Measurements from ENCODE around the gene TRIM5. TPM values are rescaled to one million over a fixed set of nuclear protein-coding genes. Genes with fewer than 3 reads are reported as not detected.

The TRIM5 gene
- total RNA-seq, 2 donors from 2014 or later = 16.0 to 21.4 TPM

- Mint-ChIP-seq H3K27ac (no peak overlapping the region), H3K9me3 (peaks cover 21% of the 10 kb centered on the region), H3K36me3 (ENCODE audit: low read depth) (peaks cover 41% of the 10 kb centered on the region), H3K27me3 (ENCODE audit: insufficient read depth) (no peaks in the 10 kb centered on the region), H3K4me1 (peaks cover 15% of the 10 kb centered on the region), H3K4me3 (no peak overlapping the region)
- H3K27me3 ChIP-seq (ENCODE audit: control insufficient read depth, insufficient read depth, low read length, poor library complexity, severe bottlenecking) = no peaks in the 10 kb centered on the region
- WGBS, 2 experiments (ENCODE audit: insufficient coverage in 1 of 2, insufficient read length in 1 of 2) = 95 to 97% methylated on average over 6 to 7 of the region's 7 CpGs
- H3K4me1 ChIP-seq (ENCODE audit: control insufficient read depth, insufficient read depth, low read length) = peaks cover 3% of the 10 kb centered on the region
- TF ChIP-seq, protein P1, sequence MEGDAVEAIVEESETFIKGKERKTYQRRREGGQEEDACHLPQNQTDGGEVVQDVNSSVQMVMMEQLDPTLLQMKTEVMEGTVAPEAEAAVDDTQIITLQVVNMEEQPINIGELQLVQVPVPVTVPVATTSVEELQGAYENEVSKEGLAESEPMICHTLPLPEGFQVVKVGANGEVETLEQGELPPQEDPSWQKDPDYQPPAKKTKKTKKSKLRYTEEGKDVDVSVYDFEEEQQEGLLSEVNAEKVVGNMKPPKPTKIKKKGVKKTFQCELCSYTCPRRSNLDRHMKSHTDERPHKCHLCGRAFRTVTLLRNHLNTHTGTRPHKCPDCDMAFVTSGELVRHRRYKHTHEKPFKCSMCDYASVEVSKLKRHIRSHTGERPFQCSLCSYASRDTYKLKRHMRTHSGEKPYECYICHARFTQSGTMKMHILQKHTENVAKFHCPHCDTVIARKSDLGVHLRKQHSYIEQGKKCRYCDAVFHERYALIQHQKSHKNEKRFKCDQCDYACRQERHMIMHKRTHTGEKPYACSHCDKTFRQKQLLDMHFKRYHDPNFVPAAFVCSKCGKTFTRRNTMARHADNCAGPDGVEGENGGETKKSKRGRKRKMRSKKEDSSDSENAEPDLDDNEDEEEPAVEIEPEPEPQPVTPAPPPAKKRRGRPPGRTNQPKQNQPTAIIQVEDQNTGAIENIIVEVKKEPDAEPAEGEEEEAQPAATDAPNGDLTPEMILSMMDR (conservative IDR thresholded peaks at IDR 0.05) = no peak
- H3K4me3 ChIP-seq (ENCODE audit: low read length) = no peak overlapping the region
- H3K27ac ChIP-seq (ENCODE audit: low read depth, low read length) = no peak overlapping the region
- no peaks in the 10 kb centered on the region for H3K9me3 ChIP-seq (ENCODE audit: control insufficient read depth, low read length)
- DNase-seq = no peak
- peaks cover 19% of the 10 kb centered on the region for H3K36me3 ChIP-seq (ENCODE audit: control insufficient read depth, insufficient read depth, low read length)
- no peak overlapping the region for H3K9ac ChIP-seq (ENCODE audit: extremely low read depth, low read length, poor library complexity, severe bottlenecking)
These were observed 5.1 kb downstream of the TRIM5 start for GRCh38 chr11:5679811-5680210.

GRCh38 chr11:5674391-5674790, 10.5 kb downstream of the TRIM5 start:
- no peak for DNase-seq
- Mint-ChIP-seq H3K9me3 (peaks cover 10% of the 10 kb centered on the region), H3K27ac (no peak overlapping the region), H3K4me1 (no peaks in the 10 kb centered on the region), H3K36me3 (ENCODE audit: low read depth) (peaks cover 41% of the 10 kb centered on the region), H3K27me3 (ENCODE audit: insufficient read depth) (no peaks in the 10 kb centered on the region), H3K4me3 (no peak overlapping the region)
- no peaks in the 10 kb centered on the region for H3K27me3 ChIP-seq (ENCODE audit: control insufficient read depth, insufficient read depth, low read length, poor library complexity, severe bottlenecking)
- no peaks in the 10 kb centered on the region for H3K4me1 ChIP-seq (ENCODE audit: control insufficient read depth, insufficient read depth, low read length)
- 91 to 95% methylated on average over 3 to 4 of the region's 4 CpGs for WGBS, 2 experiments (ENCODE audit: insufficient coverage in 1 of 2, insufficient read length in 1 of 2)
- no peaks in the 10 kb centered on the region for H3K9me3 ChIP-seq (ENCODE audit: control insufficient read depth, low read length)
- peaks cover 24% of the 10 kb centered on the region for H3K36me3 ChIP-seq (ENCODE audit: control insufficient read depth, insufficient read depth, low read length)
- no peak overlapping the region for H3K27ac ChIP-seq (ENCODE audit: low read depth, low read length)
- no peak overlapping the region for H3K9ac ChIP-seq (ENCODE audit: extremely low read depth, low read length, poor library complexity, severe bottlenecking)
- no peak overlapping the region for H3K4me3 ChIP-seq (ENCODE audit: low read length)
- TF ChIP-seq, protein P1 (conservative IDR thresholded peaks at IDR 0.05) = no peak

DNA sequence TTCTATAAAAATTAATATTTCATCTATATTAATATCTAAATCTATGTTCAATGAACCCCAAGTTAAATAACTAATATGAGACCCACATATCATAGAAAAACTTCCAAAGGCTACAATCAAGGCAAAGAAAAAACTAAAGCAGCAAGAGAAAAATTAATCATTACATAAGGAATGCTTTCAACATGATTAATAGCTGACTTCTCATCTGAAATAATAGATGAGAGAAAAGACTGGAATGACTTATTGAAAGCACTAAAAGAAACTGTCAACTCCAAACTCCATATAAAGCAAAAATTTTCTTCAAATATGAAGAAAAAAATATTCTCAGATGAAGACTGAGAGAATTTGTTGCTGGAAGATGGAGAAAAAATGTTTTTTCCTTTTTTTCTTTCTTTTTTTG, 13.0 kb downstream of the TRIM5 start:
- H3K4me3 ChIP-seq (ENCODE audit: low read length) = no peak overlapping the region
- H3K36me3 ChIP-seq (ENCODE audit: control insufficient read depth, insufficient read depth, low read length) = peaks cover 9% of the 10 kb centered on the region
- peaks cover 29% of the 10 kb centered on the region for H3K36me3 Mint-ChIP-seq (ENCODE audit: low read depth)
- H3K27me3 Mint-ChIP-seq (ENCODE audit: insufficient read depth) = no peaks in the 10 kb centered on the region
- H3K9me3 ChIP-seq (ENCODE audit: control insufficient read depth, low read length) = no peaks in the 10 kb centered on the region
- no peak overlapping the region for H3K9ac ChIP-seq (ENCODE audit: extremely low read depth, low read length, poor library complexity, severe bottlenecking)
- H3K27ac Mint-ChIP-seq = no peak overlapping the region
- H3K4me1 ChIP-seq (ENCODE audit: control insufficient read depth, insufficient read depth, low read length) = no peaks in the 10 kb centered on the region
- H3K4me1 Mint-ChIP-seq = peaks cover 1% of the 10 kb centered on the region
- H3K9me3 Mint-ChIP-seq = peaks cover 8% of the 10 kb centered on the region
- no peaks in the 10 kb centered on the region for H3K27me3 ChIP-seq (ENCODE audit: control insufficient read depth, insufficient read depth, low read length, poor library complexity, severe bottlenecking)
- TF ChIP-seq, protein P1 (conservative IDR thresholded peaks at IDR 0.05) = no peak
- H3K4me3 Mint-ChIP-seq = no peak overlapping the region
- no peak for DNase-seq
- no peak overlapping the region for H3K27ac ChIP-seq (ENCODE audit: low read depth, low read length)
